Stimulated activated CD4-positive, alpha-beta T cell treated with anti-CD3 and anti-CD28 coated beads, Interleukin-15, amount 100 ng/mL, for 24 hours (primary cell): ENCODE measurements around the gene UHRF1.

ENCODE experiments used
- DNase-seq: peaks from one replicate; pipeline ENCODE4 v3.0.0-alpha.2; 2020

UHRF1 gene

GRCh38 chr19:4991996-4992698, 82.8 kb downstream of the UHRF1 start:
- no peak for DNase-seq

GRCh38 chr19:4993683-4994082, 84.4 kb downstream of the UHRF1 start:
- no peak for DNase-seq

- DNase-seq: no peak
Observed at GRCh38 chr19:4996701-4997100, 87.4 kb downstream of the UHRF1 start.

- DNase-seq: no peak
Observed at GRCh38 chr19:4997297-4997696, 88.0 kb downstream of the UHRF1 start.

- DNase-seq: no peak
Observed at GRCh38 chr19:5000120-5000611, 90.9 kb downstream of the UHRF1 start.

GRCh38 chr19:5001615-5002014, 92.3 kb downstream of the UHRF1 start:
- DNase-seq: peak; percentile 53

- DNase-seq: no peak
Observed at GRCh38 chr19:5002143-5002542, 92.8 kb downstream of the UHRF1 start.

- DNase-seq: no peak
Observed at GRCh38 chr19:5003781-5004180, 94.5 kb downstream of the UHRF1 start.

- DNase-seq: no peak
Observed at GRCh38 chr19:5005096-5005495, 95.8 kb downstream of the UHRF1 start.

GRCh38 chr19:5006201-5006600, 96.9 kb downstream of the UHRF1 start:
- DNase-seq: no peak

GRCh38 chr19:5006821-5007220, 97.5 kb downstream of the UHRF1 start:
- DNase-seq: no peak
